NCI-H748 (cell line): ENCODE data around the gene LAMA5.

Source experiments
- DNase-seq: peaks from one replicate; lab custom pipeline; 2025; ENCODE audit not compliant: unreplicated experiment; lab: John Stamatoyannopoulos, UW

Gene LAMA5

DNA sequence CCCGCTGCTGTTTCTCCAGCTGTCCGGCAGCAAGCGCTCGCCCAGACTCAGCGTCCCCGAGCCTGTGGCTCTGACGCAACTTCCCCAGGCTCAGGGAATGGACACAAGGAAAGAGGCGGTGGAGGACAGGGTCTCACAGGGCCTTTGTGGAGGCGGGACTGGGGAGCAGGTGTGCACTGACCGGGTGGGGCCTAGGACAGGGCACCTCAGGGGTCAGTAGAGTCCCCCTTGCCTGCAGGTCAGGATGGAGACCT lies 20.0 kb downstream of the LAMA5 start:
- DNase-seq = no peak

GRCh38 chr20:62346398-62347150 lies 20.5 kb downstream of the LAMA5 start:
- DNase-seq = peak; percentile 6

GRCh38 chr20:62345681-62346370 lies 21.3 kb downstream of the LAMA5 start:
- DNase-seq = no peak

DNA sequence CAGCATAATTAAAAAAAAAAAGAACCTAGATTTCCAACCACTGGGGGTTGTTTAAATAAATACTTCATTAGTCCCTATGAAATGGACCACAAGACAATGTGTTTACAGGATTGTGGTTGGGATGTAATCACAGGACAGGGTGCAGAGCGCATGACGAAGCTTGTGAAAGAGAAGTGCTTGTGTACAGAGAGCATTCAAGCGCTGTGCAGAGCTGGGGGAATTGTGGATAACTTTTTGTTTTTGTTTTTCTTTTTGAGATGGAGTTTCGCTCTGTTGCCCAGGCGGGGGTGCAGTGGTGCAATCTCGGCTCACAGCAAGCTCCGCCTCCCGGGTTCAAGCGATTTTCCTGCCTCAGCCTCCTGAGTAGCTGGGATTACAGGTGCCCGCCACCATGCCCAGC lies 22.3 kb downstream of the LAMA5 start:
- DNase-seq = no peak

- DNase-seq = no peak
Measured at GRCh38 chr20:62344092-62344491, 23.0 kb downstream of the LAMA5 start.

DNA sequence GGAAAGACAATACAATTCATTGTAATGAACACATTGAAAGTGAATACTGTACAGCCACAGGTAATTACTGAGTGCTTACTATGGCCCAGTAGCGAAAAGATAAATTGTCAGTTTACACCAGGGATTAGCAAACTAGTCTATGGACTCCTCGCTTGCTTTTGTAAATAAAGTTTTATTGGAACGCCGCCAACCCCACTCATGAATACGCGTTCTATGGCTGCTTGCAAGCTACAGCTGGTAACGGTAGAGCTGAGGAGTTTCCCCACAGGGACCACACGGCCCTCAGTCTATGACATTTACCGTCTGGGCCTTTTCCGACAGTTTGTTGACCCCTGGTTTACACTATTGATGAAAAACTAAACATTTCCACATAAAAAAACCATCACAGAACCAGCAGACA lies 24.2 kb downstream of the LAMA5 start:
- DNase-seq = peak; percentile 60

DNA sequence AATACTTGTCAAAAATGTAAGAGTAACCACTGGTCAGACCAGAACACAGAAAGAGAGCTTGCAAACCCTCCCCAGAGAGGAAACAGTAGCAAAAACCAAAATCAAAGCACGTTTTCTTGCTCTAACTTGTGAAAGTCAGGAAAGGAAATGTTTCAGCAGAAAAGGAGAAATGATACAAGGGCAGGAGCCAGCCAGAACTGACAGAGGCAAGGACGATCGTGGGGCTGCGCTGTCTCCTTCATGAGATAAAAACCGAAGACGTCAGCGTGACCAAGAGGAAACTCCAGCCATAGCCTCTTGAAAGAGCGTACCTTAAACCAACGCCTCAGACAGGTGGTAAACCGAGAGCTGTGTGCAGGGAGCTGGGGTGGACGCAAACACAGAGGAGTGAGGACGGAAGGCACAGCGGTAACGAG lies 27.5 kb downstream of the LAMA5 start:
- DNase-seq = no peak

DNA sequence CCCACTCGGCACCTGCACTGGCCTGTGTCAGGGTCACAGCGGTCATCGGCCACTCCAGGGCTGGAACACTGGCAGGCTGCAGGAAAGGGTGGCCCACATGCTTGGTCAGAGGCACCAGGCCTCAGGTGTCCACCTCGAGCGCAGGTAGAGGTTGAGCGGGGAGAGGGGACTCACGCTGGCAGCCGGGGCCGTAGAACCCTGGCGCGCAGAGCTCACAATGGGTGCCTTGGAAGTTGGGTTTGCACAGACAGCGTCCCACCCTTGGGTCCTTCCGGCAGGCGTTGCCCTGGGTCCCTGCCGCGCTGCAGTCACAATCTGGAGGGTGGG lies 28.9 kb downstream of the LAMA5 start:
- no peak for DNase-seq

GRCh38 chr20:62337558-62338293 lies 29.4 kb downstream of the LAMA5 start:
- no peak for DNase-seq

DNA sequence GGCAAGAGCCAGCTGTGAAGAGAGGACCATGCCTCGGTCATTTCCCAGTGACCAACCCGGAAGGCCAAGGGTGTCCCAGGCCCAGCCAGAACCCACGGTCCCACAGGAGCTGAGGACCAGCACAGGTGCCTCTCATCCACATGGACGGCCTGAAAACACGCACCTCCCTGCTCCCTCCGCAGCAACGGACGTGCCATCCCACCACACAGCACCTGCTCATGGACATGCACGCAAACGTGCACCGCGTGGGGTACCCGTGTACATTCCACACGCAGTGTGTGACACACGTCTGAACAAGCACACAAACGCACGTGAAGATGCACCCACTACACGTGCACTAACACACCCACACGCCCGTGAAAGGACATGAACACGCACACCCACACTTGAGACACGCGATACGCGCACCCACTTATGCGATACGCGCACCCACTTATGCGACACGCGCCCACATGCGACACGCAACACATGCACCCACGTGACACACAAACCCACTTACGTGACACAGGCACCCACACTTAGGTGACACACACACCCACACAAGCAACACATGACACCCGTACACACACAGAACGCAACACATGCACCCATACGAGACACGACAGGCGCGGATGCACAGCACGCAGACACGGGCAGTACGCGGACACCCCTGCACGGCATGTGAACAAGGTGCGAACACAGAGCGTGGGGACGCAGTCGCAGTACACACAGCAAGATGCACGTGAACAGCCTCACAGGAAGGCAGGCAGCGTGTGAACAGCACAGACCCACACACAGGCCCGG lies 30.1 kb downstream of the LAMA5 start:
- no peak for DNase-seq

- peak; percentile 21 for DNase-seq
Measured at GRCh38 chr20:62336329-62336728, 30.8 kb downstream of the LAMA5 start.

DNA sequence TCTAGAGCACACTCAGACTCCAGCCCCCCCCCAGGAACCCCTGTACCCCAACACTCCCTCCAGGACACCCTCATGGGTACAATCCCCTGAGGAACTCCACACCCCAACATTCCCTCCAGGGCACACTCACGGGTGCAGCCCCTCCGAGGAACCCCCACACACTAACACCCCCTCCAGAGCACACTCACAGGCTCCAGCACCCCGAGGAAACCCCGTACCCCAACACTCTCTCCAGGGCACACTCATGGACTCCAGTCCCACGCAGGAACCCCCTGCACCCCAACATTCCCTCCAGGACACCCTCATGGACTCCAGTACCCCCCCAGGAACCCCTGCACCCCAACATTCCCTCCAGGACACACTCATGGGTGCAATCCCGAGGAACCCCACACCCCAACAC lies 31.6 kb downstream of the LAMA5 start:
- DNase-seq = no peak

- no peak for DNase-seq
Measured at GRCh38 chr20:62334881-62335280, 32.2 kb downstream of the LAMA5 start.

DNA sequence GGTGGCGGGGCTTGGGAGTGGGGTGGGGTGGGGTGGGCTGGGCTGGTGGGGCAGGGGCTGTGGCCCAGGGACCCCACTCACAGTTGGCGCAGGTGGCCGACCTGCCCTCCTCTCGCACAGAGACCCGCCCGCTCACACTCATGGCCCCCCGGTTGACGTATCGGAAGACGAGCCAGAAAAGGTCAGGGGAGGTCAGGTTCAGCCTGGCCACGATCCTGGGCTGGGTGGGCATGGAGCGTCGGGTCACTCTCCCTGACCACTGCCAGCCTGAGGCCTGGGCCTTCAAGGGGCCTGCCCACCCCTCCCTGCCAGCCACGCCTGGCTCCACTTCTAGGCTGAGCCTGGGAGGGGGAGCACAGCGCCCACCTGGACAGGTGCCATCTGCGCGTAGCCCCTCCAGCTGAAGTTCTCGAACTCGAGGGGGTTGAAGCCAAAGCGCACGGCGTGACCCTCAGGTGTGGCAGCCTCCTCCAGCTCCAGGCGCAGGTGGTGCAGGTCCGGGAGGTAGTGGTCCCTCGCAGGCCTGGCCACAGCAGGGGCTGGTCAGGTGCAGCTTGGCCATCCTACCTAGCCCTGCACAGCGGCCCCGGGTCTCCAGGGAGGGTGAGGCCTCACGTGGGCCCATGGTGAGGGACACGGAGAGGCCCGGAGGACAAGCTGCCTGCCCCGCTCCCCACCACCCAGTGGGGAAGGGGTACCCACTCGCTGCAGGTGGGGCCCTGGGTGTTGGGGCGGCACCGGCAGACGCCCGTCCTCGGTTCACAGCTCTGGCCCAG lies 33.1 kb downstream of the LAMA5 start:
- DNase-seq = no peak

DNA sequence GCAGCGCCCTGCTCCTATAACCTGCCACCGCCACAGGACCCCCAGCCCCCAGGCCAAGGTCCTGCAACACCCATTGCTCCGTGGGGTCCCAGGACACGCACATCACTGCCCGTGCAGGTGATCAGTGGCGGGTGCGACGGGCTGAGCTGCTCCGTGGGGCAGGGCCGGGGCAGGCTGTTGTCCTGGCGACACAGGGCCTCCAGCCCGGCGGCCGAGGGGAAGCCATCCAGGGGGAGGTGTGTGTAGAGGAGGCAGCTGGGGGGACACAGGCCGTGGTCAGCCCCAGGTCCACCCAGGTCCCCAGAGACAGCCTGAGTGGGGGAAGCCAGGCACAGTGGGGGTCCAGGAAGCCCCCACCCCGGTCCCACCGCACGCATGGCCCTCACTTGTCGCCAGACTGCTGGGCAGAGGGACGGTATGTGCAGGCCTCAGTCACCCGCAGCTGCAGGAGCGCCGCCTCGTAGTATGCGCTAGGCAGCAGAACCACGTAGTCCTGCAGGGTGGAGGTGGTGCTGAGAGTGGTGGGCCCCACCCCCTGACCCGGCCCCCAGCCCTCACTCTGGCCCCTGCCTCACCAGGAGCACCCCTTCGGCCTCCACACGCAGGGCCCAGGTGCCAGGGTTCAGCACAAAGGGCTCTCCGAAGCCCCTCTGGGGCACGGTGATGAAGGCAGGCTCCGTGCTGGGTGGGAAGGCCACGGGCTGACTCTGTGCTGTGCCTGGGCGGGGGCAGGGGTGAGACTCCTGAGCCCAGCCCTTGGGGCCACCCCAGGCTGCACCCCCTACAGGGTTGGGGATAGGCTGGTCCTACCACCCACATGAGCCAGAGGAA lies 33.9 kb downstream of the LAMA5 start:
- DNase-seq = no peak

DNA sequence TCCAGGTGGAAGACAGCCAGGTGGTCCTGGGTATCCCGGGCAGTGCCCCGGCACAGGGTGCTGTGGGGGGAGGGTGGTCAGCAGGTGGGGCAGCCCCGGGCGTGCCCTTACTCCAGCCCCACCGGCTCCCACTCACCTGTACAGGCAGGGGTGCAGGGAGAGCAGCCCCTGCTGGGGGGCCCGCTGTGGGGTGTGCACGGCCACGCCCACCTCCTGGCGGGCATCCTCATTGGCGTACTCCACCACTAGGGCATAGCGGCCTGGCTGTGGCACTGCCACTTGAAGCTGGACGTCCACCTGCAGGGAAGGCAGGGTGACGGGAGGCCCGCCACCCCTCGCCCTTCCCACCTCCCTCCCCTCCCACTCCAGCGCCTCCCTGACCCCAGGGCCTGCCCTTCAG lies 34.7 kb downstream of the LAMA5 start:
- DNase-seq = no peak

GRCh38 chr20:62331347-62331746 lies 35.8 kb downstream of the LAMA5 start:
- DNase-seq = no peak

DNA sequence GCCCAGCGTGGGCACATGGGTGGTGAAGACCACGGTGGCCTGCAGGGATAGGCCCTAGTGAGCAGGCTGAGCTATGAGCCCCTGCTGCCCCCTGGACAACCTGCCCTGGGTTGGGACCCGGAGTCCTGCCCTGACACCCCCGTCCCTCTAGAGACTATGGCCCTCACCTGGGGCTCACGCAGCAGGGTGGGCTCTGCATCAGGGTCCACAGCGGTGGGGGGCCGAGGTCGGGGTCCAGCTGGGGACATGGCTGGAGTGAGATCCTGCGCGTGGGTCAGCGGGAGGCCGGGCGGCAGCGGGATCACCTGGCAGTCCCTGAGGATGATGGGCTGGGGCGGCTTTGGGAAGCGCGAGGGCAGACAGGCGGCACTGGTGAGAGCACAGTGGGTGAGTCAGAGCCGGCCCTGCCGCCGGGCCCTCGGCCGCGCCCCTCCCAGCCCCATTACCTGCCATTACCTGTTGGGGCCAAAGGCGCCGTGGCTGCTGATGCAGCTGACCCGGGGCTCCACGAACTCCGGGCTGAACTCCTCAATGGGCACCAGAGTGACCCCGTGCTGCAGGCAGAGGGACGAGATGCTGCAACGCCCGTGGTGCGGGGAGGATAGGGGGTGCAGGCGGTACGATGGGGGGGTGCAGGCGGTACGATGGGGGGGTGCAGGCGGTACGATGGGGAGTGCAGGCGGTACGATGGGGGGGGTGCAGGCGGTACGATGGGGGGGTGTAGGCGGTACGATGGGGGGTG lies 36.4 kb downstream of the LAMA5 start:
- no peak for DNase-seq
